ACC112 (cell line): Measurements from ENCODE around the gene NBPF3.
"Not testable (repeated sequence)": the region's sequence is repeated elsewhere in the genome, so short reads cannot be mapped to it uniquely, and the experiment has no call there.

Source experiments
- H2AFZ ChIP-seq: fragments of 200-600 bp; sonication (generic); one replicate; pipeline ENCODE4 v1.6.0; 2017; ENCODE audit warnings: antibody characterized with exemption, low read length; ENCODE audit not compliant: unreplicated experiment
- H3K27ac ChIP-seq: fragments of 200-600 bp; sonication (generic); 2 replicates; pipeline ENCODE4 v1.5.1; 2014; ENCODE audit warnings: low read depth, mild to moderate bottlenecking, antibody characterized with exemption, low read length, moderate library complexity
- H3K27me3 ChIP-seq: fragments of 200-600 bp; sonication (generic); 2 replicates; pipeline ENCODE4 v1.6.1; 2014; ENCODE audit warnings: mild to moderate bottlenecking, antibody characterized with exemption, low read length, moderate library complexity, mixed read lengths; ENCODE audit not compliant: insufficient read depth
- H3K36me3 ChIP-seq: fragments of 200-600 bp; sonication (generic); 2 replicates; pipeline ENCODE4 v1.6.1; 2016; ENCODE audit warnings: mild to moderate bottlenecking, antibody characterized with exemption, low read length, moderate library complexity, mixed read lengths; ENCODE audit not compliant: insufficient read depth
- H3K4me1 ChIP-seq: fragments of 200-600 bp; sonication (generic); one replicate; pipeline ENCODE4 v1.6.1; 2016; ENCODE audit warnings: low read length, mixed read lengths; ENCODE audit not compliant: insufficient read depth, unreplicated experiment, control insufficient read depth
- H3K4me3 ChIP-seq: fragments of 200-600 bp; sonication (generic); 2 replicates; pipeline ENCODE4 v1.5.1; 2014; ENCODE audit warnings: mild to moderate bottlenecking, low read depth, low read length
- H3K79me2 ChIP-seq: fragments of 200-600 bp; sonication (generic); one replicate; pipeline ENCODE4 v1.6.0; 2016; ENCODE audit warnings: low read length; ENCODE audit not compliant: control insufficient read depth, unreplicated experiment, insufficient read depth

NBPF3 gene

GRCh38 chr1:21439345-21439720 is 604 bp upstream of the NBPF3 start:
- Histone ChIP-seq H3K27ac (no peak overlapping the region), H3K4me1 (peaks cover 3% of the 10 kb centered on the region), H3K4me3 (peak overlapping the region; percentile 92), H3K36me3 (no peaks in the 10 kb centered on the region), H2AFZ (no peak overlapping the region), H3K79me2 (peaks cover 8% of the 10 kb centered on the region), H3K27me3 (no peaks in the 10 kb centered on the region)

- H3K36me3 ChIP-seq, H3K27ac ChIP-seq, H3K4me1 ChIP-seq, H3K79me2 ChIP-seq, H3K27me3 ChIP-seq: not testable (repeated sequence)
- peak overlapping the region; percentile 92 for H3K4me3 ChIP-seq
- H2AFZ ChIP-seq, result peak overlapping the region; percentile 97
Measured at GRCh38 chr1:21440630-21441125, 741 bp downstream of the NBPF3 start.

GRCh38 chr1:21446647-21447046 is 6.7 kb downstream of the NBPF3 start:
- H2AFZ ChIP-seq, H3K27me3 ChIP-seq, H3K4me3 ChIP-seq, H3K36me3 ChIP-seq, H3K27ac ChIP-seq, H3K79me2 ChIP-seq: not testable (repeated sequence)
- H3K4me1 ChIP-seq, result peaks cover 17% of the 10 kb centered on the region

GRCh38 chr1:21447311-21447710 is 7.4 kb downstream of the NBPF3 start:
- H3K4me3 ChIP-seq, result no peak overlapping the region
- H3K27ac ChIP-seq, result no peak overlapping the region

GRCh38 chr1:21449906-21450305 is 10.0 kb downstream of the NBPF3 start:
- peaks cover 39% of the 10 kb centered on the region for H3K4me1 ChIP-seq
- H3K27me3 ChIP-seq, result no peaks in the 10 kb centered on the region
- H3K79me2 ChIP-seq, result no peaks in the 10 kb centered on the region
- no peaks in the 10 kb centered on the region for H3K36me3 ChIP-seq
- H2AFZ ChIP-seq, result no peak overlapping the region
- H3K27ac ChIP-seq, result peak overlapping the region; percentile 62; the same call in 1 of the 2 replicates
- no peak overlapping the region for H3K4me3 ChIP-seq

More at GRCh38 chr1:21447311-21447710, 7.4 kb downstream of the NBPF3 start:
- Histone ChIP-seq H2AFZ (no peak overlapping the region), H3K27me3 (no peaks in the 10 kb centered on the region), H3K36me3 (no peaks in the 10 kb centered on the region), H3K4me1 (peaks cover 24% of the 10 kb centered on the region), H3K79me2 (peaks cover 1% of the 10 kb centered on the region)

GRCh38 chr1:21451212-21451611 is 11.3 kb downstream of the NBPF3 start:
- H2AFZ ChIP-seq, result no peak overlapping the region
- H3K36me3 ChIP-seq, result no peaks in the 10 kb centered on the region
- no peaks in the 10 kb centered on the region for H3K27me3 ChIP-seq
- peak overlapping the region; percentile 62 for H3K27ac ChIP-seq
- H3K4me3 ChIP-seq, result peak overlapping the region; percentile 20; the same call in 1 of the 2 replicates
- H3K4me1 ChIP-seq, result peaks cover 39% of the 10 kb centered on the region
- H3K79me2 ChIP-seq, result no peaks in the 10 kb centered on the region

GRCh38 chr1:21451981-21452411 is 12.1 kb downstream of the NBPF3 start:
- H2AFZ ChIP-seq, result no peak overlapping the region
- no peak overlapping the region for H3K4me3 ChIP-seq
- H3K79me2 ChIP-seq, result no peaks in the 10 kb centered on the region
- H3K27me3 ChIP-seq, result no peaks in the 10 kb centered on the region
- no peaks in the 10 kb centered on the region for H3K36me3 ChIP-seq
- peaks cover 39% of the 10 kb centered on the region for H3K4me1 ChIP-seq
- peak overlapping the region; percentile 62 for H3K27ac ChIP-seq

GRCh38 chr1:21453964-21454614 is 14.2 kb downstream of the NBPF3 start:
- H3K36me3 ChIP-seq, H2AFZ ChIP-seq, H3K27me3 ChIP-seq, H3K79me2 ChIP-seq: not testable (repeated sequence)
- H3K27ac ChIP-seq, result peak overlapping the region; percentile 70
- H3K4me1 ChIP-seq, result peaks cover 39% of the 10 kb centered on the region
- H3K4me3 ChIP-seq, result peak overlapping the region; percentile 33; the same call in 1 of the 2 replicates

GRCh38 chr1:21454904-21455303 is 15.0 kb downstream of the NBPF3 start:
- not testable (repeated sequence) for H3K27me3 ChIP-seq, H3K4me3 ChIP-seq, H3K27ac ChIP-seq

GRCh38 chr1:21457654-21458053 is 17.7 kb downstream of the NBPF3 start:
- Histone ChIP-seq H3K4me3 (no peak overlapping the region), H3K79me2 (no peaks in the 10 kb centered on the region), H2AFZ (no peak overlapping the region), H3K27ac (no peak overlapping the region), H3K27me3 (no peaks in the 10 kb centered on the region), H3K36me3 (no peaks in the 10 kb centered on the region), H3K4me1 (peaks cover 14% of the 10 kb centered on the region)

More at GRCh38 chr1:21454904-21455303, 15.0 kb downstream of the NBPF3 start:
- peaks cover 39% of the 10 kb centered on the region for H3K4me1 ChIP-seq
- not testable (repeated sequence) for H3K79me2 ChIP-seq, H3K36me3 ChIP-seq, H2AFZ ChIP-seq

- not testable (repeated sequence) for H3K27ac ChIP-seq, H3K4me1 ChIP-seq, H3K79me2 ChIP-seq
Measured at GRCh38 chr1:21465127-21465526, 25.2 kb downstream of the NBPF3 start.

More at GRCh38 chr1:21465127-21465526, 25.2 kb downstream of the NBPF3 start:
- not testable (repeated sequence) for H2AFZ ChIP-seq, H3K4me3 ChIP-seq, H3K36me3 ChIP-seq, H3K27me3 ChIP-seq
